A549 (cell line): ENCODE results near the gene GRIN2C. TPM values are rescaled to one million over a fixed set of nuclear protein-coding genes. Genes with fewer than 3 reads are reported as not detected.
A peak's percentile ranks its signal among the peaks of the same experiment; 100 is the strongest.

Experiments
- ATAC-seq, 2 experiments: fragments of 200-7000 bp in 1 of 2; fragments of >200 bp in 1 of 2; cut with Nextera tagmentation in 1 of 2; cut with Tn5 transposase in 1 of 2; 3 replicates each; pipeline versions ENCODE4 v1.8.0 to v1.9.1; 2018 to 2020; ENCODE audit warnings: mild to moderate bottlenecking in 1 of 2, moderate library complexity in 1 of 2
- CTCF ChIA-PET: fragments of 300-600 bp; sonication (Branson Sonifier 250); formaldehyde crosslinking; extraction: SDS; loops from one replicate; lab custom pipeline; 2021; ENCODE audit warnings: antibody characterized with exemption, inconsistent platforms; lab: Yijun Ruan, JAX
- POLR2A ChIA-PET: fragments of 350-600 bp; formaldehyde crosslinking; extraction: SDS; loops from one replicate; lab custom pipeline; 2021; ENCODE audit warnings: antibody characterized with exemption, inconsistent platforms; lab: Yijun Ruan, JAX
- DNase-seq, 2 experiments: peaks; one replicate each; pipeline versions ENCODE4 v3.0.0 to v3.0.0-alpha.2; 2011 to 2016; ENCODE audit warnings: low read depth in 1 of 2, low spot score in 1 of 2
- FAIRE-seq: peaks from 2 replicates; lab custom pipeline; 2011; peaks lifted over from hg19 to GRCh38; lab: Jason Lieb, UNC
- H3K27ac ChIP-seq, 2 experiments: fragments of >200 bp; sonication (Bioruptor Twin); formaldehyde crosslinking; 3 replicates each; pipeline ENCODE4 v1.5.1; 2016 to 2017
- H3K4me1 ChIP-seq: fragments of >200 bp; sonication (Bioruptor Twin); formaldehyde crosslinking; 3 replicates; pipeline ENCODE4 v1.6.1; 2016
- H3K4me2 ChIP-seq: fragments of >200 bp; sonication (Bioruptor Twin); formaldehyde crosslinking; 3 replicates; pipeline ENCODE4 v1.6.1; 2016
- H3K4me3 ChIP-seq: fragments of >200 bp; sonication (Bioruptor Twin); formaldehyde crosslinking; 3 replicates; pipeline ENCODE4 v1.5.1; 2016
- H3K9me3 ChIP-seq: fragments of >200 bp; sonication (Bioruptor Twin); formaldehyde crosslinking; 3 replicates; pipeline ENCODE4 v1.6.1; 2016
- CBX2 ChIP-seq: fragments of 200-600 bp; sonication (generic); IDR thresholded peaks from 2 replicates; pipeline ENCODE4 v1.6.1; 2016; ENCODE audit warnings: low read depth, mild to moderate bottlenecking, borderline replicate concordance
- CEBPB ChIP-seq, 2 experiments: fragments of >200 bp in 1 of 2; sonication (Bioruptor Twin) in 1 of 2; formaldehyde crosslinking in 1 of 2; IDR thresholded peaks; 2 replicates each; pipeline ENCODE4 v1.6.1; 2012 to 2016
- CHD4 ChIP-seq: fragments of 200-600 bp; sonication (generic); IDR thresholded peaks from 2 replicates; pipeline ENCODE4 v1.6.1; 2016; ENCODE audit warnings: antibody characterized with exemption, mild to moderate bottlenecking, borderline replicate concordance
- EHMT2 ChIP-seq: fragments of 200-600 bp; sonication (generic); IDR thresholded peaks from 2 replicates; pipeline ENCODE4 v1.6.1; 2016; ENCODE audit warnings: antibody characterized with exemption, low read depth, mild to moderate bottlenecking, moderate library complexity
- HES2 ChIP-seq: fragments of >200 bp; sonication (Bioruptor Twin); formaldehyde crosslinking; IDR thresholded peaks from 2 replicates; pipeline ENCODE4 v1.6.1; 2016
- HEYL ChIP-seq: fragments of 250-450 bp; sonication (Bioruptor Pico); IDR thresholded peaks from 2 replicates; pipeline ENCODE4 v1.8.0; 2021; ENCODE audit warnings: mild to moderate bottlenecking, moderate library complexity
- HOXB13 ChIP-seq: fragments of 250-450 bp; sonication (Bioruptor Pico); IDR thresholded peaks from 2 replicates; pipeline ENCODE4 v1.5.0; 2020; ENCODE audit warnings: low read depth, mild to moderate bottlenecking, moderate library complexity
- KDM5A ChIP-seq: fragments of 200-600 bp; sonication (generic); IDR thresholded peaks from 2 replicates; pipeline ENCODE4 v1.6.1; 2016; ENCODE audit warnings: antibody characterized with exemption, mild to moderate bottlenecking
- MYC ChIP-seq: IDR thresholded peaks from 2 replicates; pipeline ENCODE4 v1.6.1; 2012; ENCODE audit warnings: mild to moderate bottlenecking, inconsistent platforms, low read length, improper control_type of control experiment, borderline replicate concordance
- NFE2L2 ChIP-seq: fragments of 150-350 bp; conservative IDR thresholded peaks from 2 replicates; pipeline ENCODE4 v1.6.1; 2014; ENCODE audit warnings: low read length
- NR3C1 ChIP-seq: fragments of >200 bp; sonication (Bioruptor Twin); formaldehyde crosslinking; IDR thresholded peaks from 3 replicates; pipeline ENCODE4 v1.6.1; 2017
- RAD21 ChIP-seq, 2 experiments: fragments of >200 bp in 1 of 2; sonication (Bioruptor Twin) in 1 of 2; formaldehyde crosslinking in 1 of 2; IDR thresholded peaks in 1 of 2; conservative IDR thresholded peaks in 1 of 2; 2 replicates in 1 of 2; 3 replicates in 1 of 2; pipeline ENCODE4 v1.6.1; 2012 to 2018; ENCODE audit warnings: inconsistent platforms in 1 of 2
- RCOR1 ChIP-seq: fragments of 150-350 bp; IDR thresholded peaks from 2 replicates; pipeline ENCODE4 v1.6.1; 2014; ENCODE audit warnings: antibody characterized with exemption, low read length, low read depth
- REST ChIP-seq: fragments of 200-600 bp; sonication (generic); IDR thresholded peaks from 2 replicates; pipeline ENCODE4 v1.6.1; 2016; ENCODE audit warnings: antibody characterized with exemption, mild to moderate bottlenecking, moderate library complexity
- SMC3 ChIP-seq: fragments of >200 bp; sonication (Bioruptor Twin); formaldehyde crosslinking; IDR thresholded peaks from 3 replicates; pipeline ENCODE4 v1.6.1; 2018; ENCODE audit warnings: inconsistent platforms
- TFCP2L1 ChIP-seq: fragments of 250-450 bp; sonication (Bioruptor Pico); IDR thresholded peaks from 2 replicates; pipeline ENCODE4 v1.5.0; 2021; ENCODE audit warnings: mild to moderate bottlenecking
- TP53 ChIP-seq: fragments of 250-450 bp; sonication (Bioruptor Pico); IDR thresholded peaks from 2 replicates; pipeline ENCODE4 v1.5.0; 2021; ENCODE audit warnings: mild to moderate bottlenecking, moderate library complexity
- USF2 ChIP-seq: fragments of 450-650 bp; IDR thresholded peaks from 2 replicates; pipeline ENCODE4 v1.6.1; 2014; ENCODE audit warnings: antibody characterized with exemption
- ZC3H11A ChIP-seq: fragments of 450-650 bp; IDR thresholded peaks from 2 replicates; pipeline ENCODE4 v1.6.1; 2014; ENCODE audit warnings: antibody characterized with exemption, mild to moderate bottlenecking
- ZFP36 ChIP-seq: fragments of 450-650 bp; IDR thresholded peaks from 2 replicates; pipeline ENCODE4 v1.6.1; 2014; ENCODE audit warnings: borderline replicate concordance; ENCODE audit not compliant: partially characterized antibody
- ZSCAN20 ChIP-seq: fragments of 250-450 bp; sonication (Bioruptor Pico); IDR thresholded peaks from 2 replicates; pipeline ENCODE4 v1.8.0; 2022; ENCODE audit warnings: mild to moderate bottlenecking, moderate library complexity
- WGBS: methylation state at CpG from one replicate; pipeline ENCODE4 v1.1.6; 2017; ENCODE audit errors: missing lambda C conversion rate; 5-methylcytosine and 5-hydroxymethylcytosine counted together
- polyA plus RNA-seq, 4 experiments: library from polyadenylated mRNA; depleted of rRNA in 3 of 4; stranded (reverse); fragments of >200 nt; fragmentation: RNase III in 1 of 4; extraction: RNeasy Plus Mini Kit Qiagen cat#74134 plus additional on column Dnase treatment in 1 of 4; gene quantifications; 2 replicates in 3 of 4; 3 replicates in 1 of 4; pipeline ENCODE4 v1.2.3, GENCODE V29; 2011 to 2017
- TF ChIP-seq, protein P1 (sequence below): IDR thresholded peaks from 2 replicates; pipeline ENCODE4 v1.6.1; 2012; ENCODE audit warnings: low read depth, borderline replicate concordance
- TF ChIP-seq, protein P2 (sequence below): IDR thresholded peaks from 2 replicates; pipeline ENCODE4 v1.6.1; 2012

GRIN2C gene
- polyA plus RNA-seq, 2 of the 4 experiments (the other 2 are of a cell fraction): 0.17 to 0.28 TPM

GRCh38 chr17:74853669-74854068 lies 6.0 kb downstream of the GRIN2C start:
- Histone ChIP-seq H3K9me3 (no peaks in the 10 kb centered on the region), H3K27ac (no peak overlapping the region), H3K4me2 (no peak overlapping the region), H3K4me1 (peaks cover 8% of the 10 kb centered on the region; the same call in 1 of the 3 replicates), H3K4me3 (no peak overlapping the region)
- DNase-seq (no peak), ATAC-seq (no peak)
- ChIA-PET POLR2A (interaction anchor here (1.4 kb wide), 1 partner anchor 20 kb away, joined by 5 read pairs; no protein-coding TSS in a partner anchor), CTCF (interaction anchor here (32.7 to 42.4 kb wide), 3 partner anchors 1 to 65 kb away, joined by 851 to 1302 read pairs (median 851); partner anchors contain the start of genes FDXR, GRIN2C and NAT9)
- WGBS: 58% methylated on average over 8 of the region's 8 CpGs
- TF ChIP-seq MYC (no peak), TFCP2L1 (CRISPR knock-in tag) (no peak), NR3C1 (no peak), USF2 (no peak), CEBPB (IDR thresholded peaks at IDR 0.05) (no peak)
- TF ChIP-seq, all 56 proteins: peak for 0
- FAIRE-seq: no peak

DNA sequence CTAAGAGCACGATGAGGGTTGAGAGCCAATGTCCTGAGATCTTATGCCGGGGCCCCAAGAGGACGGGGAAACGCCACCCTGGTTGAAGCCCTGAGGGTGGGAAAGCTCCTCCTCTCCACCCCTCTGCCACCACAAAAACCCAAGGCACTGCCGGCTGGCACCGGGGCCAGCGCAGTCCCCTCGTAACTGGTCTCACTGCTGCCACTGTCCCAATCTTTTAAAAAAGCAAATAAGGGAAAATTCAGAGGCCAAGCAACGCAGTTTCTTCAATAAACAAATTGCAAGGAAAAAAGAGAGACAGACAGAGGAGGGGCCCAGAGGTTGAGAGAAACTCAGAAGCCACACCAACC lies 6.7 kb downstream of the GRIN2C start:
- ATAC-seq: no peak
- DNase-seq: no peak
- 73% methylated on average over 9 of the region's 9 CpGs for WGBS
- no peaks in the 10 kb centered on the region for H3K9me3 ChIP-seq
- POLR2A ChIA-PET: interaction anchor here (1.8 kb wide), 1 partner anchor 20 kb away, joined by 7 read pairs; the partner anchor contains the start of gene FDXR
- CTCF ChIA-PET: interaction anchor here (1.3 to 42.4 kb wide), 4 partner anchors 10 to 108 kb away, joined by 3 to 1302 read pairs (median 431); partner anchors contain the start of genes FDXR, GRIN2C and NAT9
- peaks cover 8% of the 10 kb centered on the region; the same call in 1 of the 3 replicates for H3K4me1 ChIP-seq
- H3K4me3 ChIP-seq: peak overlapping the region; percentile 25; the same call in 1 of the 3 replicates
- no peak overlapping the region for H3K27ac ChIP-seq
- peak overlapping the region; percentile 68 for H3K4me2 ChIP-seq
- FAIRE-seq: no peak
- no peak for TF ChIP-seq RAD21 (conservative IDR thresholded peaks at IDR 0.05 in 1 of 2, IDR thresholded peaks at IDR 0.05 in 1 of 2)
- no peak for TF ChIP-seq REST
- TF ChIP-seq ZFP36: no peak
- no peak for TF ChIP-seq HOXB13
- TF ChIP-seq CBX2: no peak
- no peak for TF ChIP-seq NFE2L2
- TF ChIP-seq ZSCAN20 (CRISPR knock-in tag): no peak
- no peak for TF ChIP-seq CHD4
- TF ChIP-seq HEYL (CRISPR knock-in tag): no peak
- no peak for TF ChIP-seq HES2
- TF ChIP-seq ZC3H11A: no peak
- no peak for TF ChIP-seq SMC3
- TF ChIP-seq TP53 (CRISPR knock-in tag): no peak
- no peak for TF ChIP-seq RCOR1
- TF ChIP-seq, protein P1, sequence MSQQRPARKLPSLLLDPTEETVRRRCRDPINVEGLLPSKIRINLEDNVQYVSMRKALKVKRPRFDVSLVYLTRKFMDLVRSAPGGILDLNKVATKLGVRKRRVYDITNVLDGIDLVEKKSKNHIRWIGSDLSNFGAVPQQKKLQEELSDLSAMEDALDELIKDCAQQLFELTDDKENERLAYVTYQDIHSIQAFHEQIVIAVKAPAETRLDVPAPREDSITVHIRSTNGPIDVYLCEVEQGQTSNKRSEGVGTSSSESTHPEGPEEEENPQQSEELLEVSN: no peak
- TF ChIP-seq, protein P2, sequence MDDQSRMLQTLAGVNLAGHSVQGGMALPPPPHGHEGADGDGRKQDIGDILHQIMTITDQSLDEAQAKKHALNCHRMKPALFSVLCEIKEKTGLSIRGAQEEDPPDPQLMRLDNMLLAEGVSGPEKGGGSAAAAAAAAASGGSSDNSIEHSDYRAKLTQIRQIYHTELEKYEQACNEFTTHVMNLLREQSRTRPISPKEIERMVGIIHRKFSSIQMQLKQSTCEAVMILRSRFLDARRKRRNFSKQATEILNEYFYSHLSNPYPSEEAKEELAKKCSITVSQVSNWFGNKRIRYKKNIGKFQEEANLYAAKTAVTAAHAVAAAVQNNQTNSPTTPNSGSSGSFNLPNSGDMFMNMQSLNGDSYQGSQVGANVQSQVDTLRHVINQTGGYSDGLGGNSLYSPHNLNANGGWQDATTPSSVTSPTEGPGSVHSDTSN: no peak
- TF ChIP-seq EHMT2: no peak
- TF ChIP-seq KDM5A: no peak
